HUES64 (cell line): ENCODE measurements around the gene ENPP4. TPM values are rescaled to one million over a fixed set of nuclear protein-coding genes. Genes with fewer than 3 reads are reported as not detected.
"Not testable (repeated sequence)": the region's sequence is repeated elsewhere in the genome, so short reads cannot be mapped to it uniquely, and the experiment has no call there.

ENCODE experiments used
- H3K27ac ChIP-seq: 2 replicates; pipeline ENCODE4 v1.7.0; 2013; ENCODE audit warnings: low read depth, low read length, inconsistent platforms
- H3K27me3 ChIP-seq: 2 replicates; pipeline ENCODE4 v1.6.1; 2013; ENCODE audit warnings: mild to moderate bottlenecking, low read length; ENCODE audit not compliant: insufficient read depth
- H3K36me3 ChIP-seq: 2 replicates; pipeline ENCODE4 v1.6.1; 2013; ENCODE audit warnings: mild to moderate bottlenecking, low read length; ENCODE audit not compliant: insufficient read depth
- H3K4me1 ChIP-seq: 2 replicates; pipeline ENCODE4 v1.6.1; 2013; ENCODE audit warnings: mild to moderate bottlenecking, low read length, moderate library complexity; ENCODE audit not compliant: insufficient read depth
- H3K4me3 ChIP-seq: 2 replicates; pipeline ENCODE4 v1.5.1; 2013; ENCODE audit warnings: mild to moderate bottlenecking, low read length, moderate library complexity
- H3K9ac ChIP-seq: 2 replicates; pipeline ENCODE4 v1.6.1; 2013; ENCODE audit warnings: mild to moderate bottlenecking, low read depth, low read length
- H3K9me3 ChIP-seq: 2 replicates; pipeline ENCODE4 v1.6.1; 2013; ENCODE audit warnings: low read depth, low read length; ENCODE audit not compliant: insufficient read depth
- WGBS: fragments of 150-250, 120-280 bp; methylation state at CpG from one replicate; pipeline ENCODE4 v1.1.7; 2013; ENCODE audit warnings: missing lambda C conversion rate; 5-methylcytosine and 5-hydroxymethylcytosine counted together
- polyA plus RNA-seq, 2 experiments: library from polyadenylated mRNA; stranded (reverse); fragments of 50-300 nt; gene quantifications; one replicate each; pipeline ENCODE4 v1.2.3, GENCODE V29; 2013

Gene ENPP4, protein sequence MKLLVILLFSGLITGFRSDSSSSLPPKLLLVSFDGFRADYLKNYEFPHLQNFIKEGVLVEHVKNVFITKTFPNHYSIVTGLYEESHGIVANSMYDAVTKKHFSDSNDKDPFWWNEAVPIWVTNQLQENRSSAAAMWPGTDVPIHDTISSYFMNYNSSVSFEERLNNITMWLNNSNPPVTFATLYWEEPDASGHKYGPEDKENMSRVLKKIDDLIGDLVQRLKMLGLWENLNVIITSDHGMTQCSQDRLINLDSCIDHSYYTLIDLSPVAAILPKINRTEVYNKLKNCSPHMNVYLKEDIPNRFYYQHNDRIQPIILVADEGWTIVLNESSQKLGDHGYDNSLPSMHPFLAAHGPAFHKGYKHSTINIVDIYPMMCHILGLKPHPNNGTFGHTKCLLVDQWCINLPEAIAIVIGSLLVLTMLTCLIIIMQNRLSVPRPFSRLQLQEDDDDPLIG
- polyA plus RNA-seq (2013, experiment 1 of 2), result 3.6 TPM
- polyA plus RNA-seq (2013, experiment 2 of 2), result 4.2 TPM

DNA sequence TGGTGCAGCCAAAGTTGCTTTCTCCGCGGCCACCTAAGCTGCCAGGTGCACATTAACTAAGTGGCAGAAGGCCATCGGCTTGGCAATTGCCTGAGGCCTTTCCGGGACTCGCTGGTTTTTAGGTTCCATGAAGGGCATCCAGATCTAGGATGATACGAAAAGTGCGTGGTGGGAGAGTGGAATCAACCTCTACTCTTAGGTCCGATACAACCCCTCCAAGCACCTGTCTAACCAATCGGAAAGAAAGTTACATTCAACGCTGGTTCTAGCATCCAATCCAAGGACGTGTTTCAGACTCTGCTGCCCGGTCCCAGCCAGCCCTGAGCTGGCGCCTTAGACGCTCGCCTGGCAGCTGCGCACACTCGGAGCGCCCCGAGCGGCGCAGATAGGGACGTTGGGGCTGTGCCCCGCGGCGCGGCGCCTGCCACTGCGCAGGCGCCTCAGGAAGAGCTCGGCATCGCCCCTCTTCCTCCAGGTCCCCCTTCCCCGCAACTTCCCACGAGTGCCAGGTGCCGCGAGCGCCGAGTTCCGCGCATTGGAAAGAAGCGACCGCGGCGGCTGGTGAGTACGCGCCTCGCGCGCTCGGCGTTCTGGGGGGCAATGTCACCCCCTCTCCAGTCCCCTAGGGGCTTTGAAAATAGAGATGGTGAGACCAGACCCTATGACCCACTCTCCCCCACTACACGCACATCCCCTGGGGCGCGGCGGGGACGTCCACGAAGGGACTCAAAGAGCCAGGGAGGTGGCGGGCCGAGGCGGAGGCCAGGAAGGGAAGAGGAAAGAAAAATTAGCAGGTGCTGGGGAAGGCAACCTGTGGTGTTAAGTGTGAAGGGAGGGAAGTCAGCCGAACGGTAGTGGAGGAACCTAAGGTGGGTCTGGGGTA, at the start of gene ENPP4:
Gene ENPP4 (plus strand): TSS at position 361 of the 883 bp plus-strand sequence. CDS start 9,595 bp downstream, outside the sequence.
- Histone ChIP-seq H3K27ac (no peak within 1 kb of the TSS), H3K9me3 (no peaks in the 10 kb centered on the region), H3K36me3 (no peaks in the 10 kb centered on the region), H3K4me3 (peak within 1 kb of the TSS; percentile 73), H3K9ac (peak within 1 kb of the TSS; percentile 45), H3K4me1 (peaks cover 4% of the 10 kb centered on the region; the same call in 1 of the 2 replicates), H3K27me3 (peaks cover 27% of the 10 kb centered on the region)
- WGBS, result 1% methylated on average over 56 of the region's 61 CpGs

DNA sequence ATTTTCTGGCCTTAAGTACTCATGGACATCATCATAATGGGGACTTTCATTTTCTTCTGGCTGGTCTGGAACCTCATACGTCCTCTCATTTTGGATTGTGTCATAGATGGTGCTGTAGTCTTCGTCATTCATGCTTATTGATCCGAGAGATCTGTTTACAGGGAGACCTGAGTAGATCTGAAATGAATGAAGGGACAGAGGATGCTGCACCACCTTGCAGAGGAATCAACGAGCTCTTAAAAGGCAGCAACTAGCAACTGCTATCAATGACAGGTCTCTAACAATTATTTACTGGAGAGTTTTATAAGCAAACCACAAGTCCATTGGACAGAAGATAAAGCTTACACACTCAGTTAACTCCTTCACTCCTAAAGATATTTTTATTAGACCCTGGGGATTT, 49.7 kb upstream of the ENPP4 start:
- 89% methylated on average over 4 of the region's 4 CpGs for WGBS
- Histone ChIP-seq H3K4me3 (no peak overlapping the region), H3K9ac (no peak overlapping the region), H3K36me3 (no peaks in the 10 kb centered on the region), H3K27me3 (no peaks in the 10 kb centered on the region), H3K27ac (no peak overlapping the region), H3K9me3 (no peaks in the 10 kb centered on the region), H3K4me1 (no peaks in the 10 kb centered on the region)

DNA sequence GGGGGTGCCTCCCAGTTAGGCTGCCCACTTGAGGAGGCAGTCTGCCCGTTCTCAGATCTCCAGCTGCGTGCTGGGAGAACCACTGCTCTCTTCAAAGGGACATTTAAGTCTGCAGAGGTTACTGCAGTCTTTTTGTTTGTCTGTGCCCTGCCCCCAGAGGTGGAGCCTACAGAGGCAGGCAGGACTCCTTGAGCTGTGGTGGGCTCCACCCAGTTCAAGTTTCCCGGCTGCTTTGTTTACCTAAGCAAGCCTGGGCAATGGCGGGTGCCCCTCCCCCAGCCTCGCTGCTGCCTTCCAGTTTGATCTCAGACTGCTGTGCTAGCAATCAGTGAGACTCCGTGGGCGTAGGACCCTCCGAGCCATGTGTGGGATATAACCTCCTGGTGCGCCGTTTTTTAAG, 44.1 kb upstream of the ENPP4 start:
- H3K36me3 ChIP-seq, H3K4me1 ChIP-seq, H3K4me3 ChIP-seq, H3K9me3 ChIP-seq, H3K9ac ChIP-seq, H3K27me3 ChIP-seq, H3K27ac ChIP-seq: not testable (repeated sequence)
- 91% methylated on average over 7 of the region's 10 CpGs for WGBS

DNA sequence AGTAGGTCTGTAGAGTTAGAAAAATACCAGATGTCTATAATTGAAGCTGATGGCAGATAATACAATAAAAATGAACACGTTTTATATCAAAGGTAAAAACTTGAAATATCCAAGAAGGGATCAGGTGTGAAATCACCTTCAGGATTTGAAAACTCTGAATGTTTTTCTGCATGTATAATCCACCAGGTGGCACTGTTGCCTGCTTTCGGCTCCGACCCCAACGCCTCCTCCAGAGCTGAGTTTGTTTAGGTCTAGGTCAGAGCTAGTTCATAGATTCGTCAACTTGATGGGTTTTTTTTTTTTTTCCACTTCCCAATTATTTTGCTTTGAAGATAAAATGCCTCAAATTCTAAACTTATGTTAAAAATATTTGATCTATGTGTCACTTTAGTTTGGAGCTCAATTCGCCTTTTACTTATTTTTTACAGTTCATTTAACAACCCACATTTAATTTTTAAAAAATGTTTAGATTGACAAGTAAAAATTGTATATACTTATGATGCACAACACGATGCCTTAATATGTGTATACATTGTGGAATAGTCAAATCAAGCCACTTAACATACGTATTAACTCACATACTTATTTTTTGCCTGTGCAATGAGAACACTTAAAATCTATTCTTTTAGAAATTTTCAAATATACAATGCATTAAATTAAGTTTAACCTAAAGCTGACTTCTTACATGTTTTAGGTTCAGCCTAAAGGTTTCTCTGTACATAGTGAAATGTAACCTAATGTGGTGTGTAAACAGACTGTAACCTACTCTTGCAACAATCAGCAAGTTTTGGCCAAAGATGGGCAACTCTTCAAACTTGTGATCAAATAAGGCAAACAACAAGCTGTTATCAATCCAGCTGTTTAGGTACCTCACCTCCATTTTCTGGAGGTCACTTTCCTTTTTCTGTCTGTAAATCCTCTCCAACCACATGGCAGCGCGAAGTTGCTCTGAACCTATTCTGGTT, 39.4 kb upstream of the ENPP4 start:
- H3K4me3 ChIP-seq, result no peak overlapping the region
- no peaks in the 10 kb centered on the region for H3K27me3 ChIP-seq
- peaks cover 16% of the 10 kb centered on the region for H3K9me3 ChIP-seq
- WGBS, result 53% methylated on average over 6 of the region's 10 CpGs
- H3K36me3 ChIP-seq, result no peaks in the 10 kb centered on the region
- no peaks in the 10 kb centered on the region for H3K4me1 ChIP-seq
- H3K9ac ChIP-seq, result no peak overlapping the region
- no peak overlapping the region for H3K27ac ChIP-seq

DNA sequence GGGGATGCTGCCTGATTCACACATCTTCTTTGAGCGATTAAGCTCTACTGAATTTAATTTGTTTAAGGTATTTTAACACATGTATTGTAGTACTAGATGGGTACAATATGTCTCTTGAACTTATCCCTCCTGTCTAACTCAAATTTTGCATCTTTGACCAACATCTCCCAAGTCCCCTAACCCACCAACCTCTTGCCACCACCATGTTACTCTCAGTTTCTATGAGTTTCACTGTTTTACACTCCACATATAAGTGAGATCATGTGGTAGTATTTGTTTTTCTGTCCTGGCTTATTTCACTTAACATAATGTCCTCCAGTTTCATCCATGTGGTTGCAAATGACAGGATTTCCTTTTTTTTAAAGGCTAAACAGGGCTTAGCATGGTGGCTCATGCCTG, 38.7 kb upstream of the ENPP4 start:
- H3K4me3 ChIP-seq, result no peak overlapping the region
- WGBS, result no CpG with 5 or more reads among the region's 1 CpG
- no peak overlapping the region for H3K9ac ChIP-seq
- H3K9me3 ChIP-seq, result peaks cover 17% of the 10 kb centered on the region
- H3K27me3 ChIP-seq, result no peaks in the 10 kb centered on the region
- H3K27ac ChIP-seq, result no peak overlapping the region
- H3K4me1 ChIP-seq, result no peaks in the 10 kb centered on the region
- H3K36me3 ChIP-seq, result no peaks in the 10 kb centered on the region

DNA sequence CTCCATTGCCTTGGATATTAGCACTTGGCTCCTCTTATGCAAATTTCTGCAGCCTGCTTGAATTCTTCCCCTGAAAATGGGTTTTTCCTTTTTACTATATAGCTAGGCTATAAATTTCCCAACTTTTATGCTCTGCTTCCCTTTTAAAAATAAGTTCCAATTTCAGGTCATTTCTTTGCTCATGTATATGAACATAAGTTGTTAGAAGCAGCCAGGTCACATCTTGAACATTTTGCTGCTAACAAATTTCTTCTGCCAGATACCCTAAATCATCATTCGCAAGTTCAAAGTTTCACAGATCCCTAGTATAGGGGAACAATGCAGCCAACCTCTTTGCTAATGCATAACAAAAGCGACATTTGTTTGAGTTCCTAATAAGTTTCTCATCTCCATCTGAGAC, 34.5 kb upstream of the ENPP4 start:
- no peaks in the 10 kb centered on the region for H3K4me1 ChIP-seq
- no peaks in the 10 kb centered on the region for H3K27me3 ChIP-seq
- no peak overlapping the region for H3K27ac ChIP-seq
- no peak overlapping the region for H3K9ac ChIP-seq
- H3K9me3 ChIP-seq, result peaks cover 12% of the 10 kb centered on the region
- no peak overlapping the region for H3K4me3 ChIP-seq
- WGBS, result 94% methylated on average over 2 of the region's 2 CpGs
- no peaks in the 10 kb centered on the region for H3K36me3 ChIP-seq

DNA sequence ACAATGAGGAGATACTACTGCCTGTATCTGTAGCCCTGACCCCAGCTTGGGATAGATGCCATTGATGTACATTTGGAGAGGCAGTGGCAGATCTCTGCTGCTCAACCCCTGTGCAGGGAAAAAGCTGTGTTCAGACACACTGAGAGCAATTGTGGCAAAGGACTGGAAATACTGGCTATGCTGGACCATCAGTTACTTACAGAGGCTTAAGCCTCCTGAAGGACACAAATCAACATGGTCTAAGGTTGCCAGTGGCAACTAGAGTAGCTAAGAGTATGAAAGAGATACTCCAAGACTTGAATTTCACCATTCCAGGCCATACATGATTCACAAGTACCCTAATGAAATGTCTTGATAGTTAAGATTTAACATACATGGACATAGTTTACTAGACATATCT, 32.4 kb upstream of the ENPP4 start:
- H3K9me3 ChIP-seq, result peaks cover 12% of the 10 kb centered on the region
- H3K9ac ChIP-seq, result no peak overlapping the region
- H3K27me3 ChIP-seq, result no peaks in the 10 kb centered on the region
- no peak overlapping the region for H3K27ac ChIP-seq
- no peaks in the 10 kb centered on the region for H3K4me1 ChIP-seq
- no peaks in the 10 kb centered on the region for H3K36me3 ChIP-seq
- no peak overlapping the region for H3K4me3 ChIP-seq

DNA sequence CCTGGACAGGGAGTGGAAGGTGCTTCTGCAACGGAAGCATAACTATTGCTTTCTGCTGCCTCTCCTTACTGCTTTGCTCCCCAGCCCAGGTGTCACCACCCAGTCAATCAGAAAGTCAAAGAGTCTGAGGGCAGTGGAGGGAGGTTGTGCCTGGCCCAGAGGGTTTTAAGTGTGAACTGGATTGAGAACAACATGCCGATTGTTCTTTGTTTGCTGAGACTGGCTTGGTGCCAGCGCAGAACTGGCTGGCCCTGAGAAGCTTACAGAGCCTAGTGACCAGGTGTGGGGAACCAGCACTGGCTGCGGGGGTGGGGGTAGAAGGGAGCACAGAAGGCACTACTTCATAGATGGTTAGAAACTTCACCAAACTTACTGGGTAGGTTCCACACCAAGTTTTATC, 31.1 kb upstream of the ENPP4 start:
- Histone ChIP-seq H3K27ac (no peak overlapping the region), H3K4me3 (no peak overlapping the region), H3K9me3 (peaks cover 12% of the 10 kb centered on the region), H3K4me1 (no peaks in the 10 kb centered on the region), H3K9ac (no peak overlapping the region), H3K36me3 (no peaks in the 10 kb centered on the region), H3K27me3 (no peaks in the 10 kb centered on the region)
- 91% methylated on average over 4 of the region's 4 CpGs for WGBS

DNA sequence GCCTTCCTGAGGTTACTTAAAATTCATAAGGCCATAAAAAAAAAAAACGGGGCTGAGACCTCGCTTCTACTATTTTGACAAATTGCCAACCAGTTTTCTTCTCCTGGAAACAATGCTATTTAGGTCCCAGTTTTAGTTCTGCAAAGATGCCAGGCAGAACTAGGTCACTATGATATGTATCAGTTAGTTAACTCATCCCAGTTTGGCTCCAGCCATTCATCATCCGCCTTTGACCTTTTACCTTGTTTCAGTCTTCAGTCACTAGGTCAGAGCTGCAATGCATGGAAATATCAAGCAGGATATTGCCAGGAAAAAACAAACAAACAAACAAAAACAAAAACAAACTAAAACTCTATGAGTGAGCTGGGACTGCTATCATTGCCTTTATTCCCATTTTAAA, 29.8 kb upstream of the ENPP4 start:
- Histone ChIP-seq H3K4me1 (no peaks in the 10 kb centered on the region), H3K9ac (no peak overlapping the region), H3K27me3 (no peaks in the 10 kb centered on the region), H3K36me3 (no peaks in the 10 kb centered on the region), H3K27ac (no peak overlapping the region), H3K9me3 (peaks cover 4% of the 10 kb centered on the region), H3K4me3 (no peak overlapping the region)
- WGBS, result 90% methylated on average over 3 of the region's 3 CpGs

DNA sequence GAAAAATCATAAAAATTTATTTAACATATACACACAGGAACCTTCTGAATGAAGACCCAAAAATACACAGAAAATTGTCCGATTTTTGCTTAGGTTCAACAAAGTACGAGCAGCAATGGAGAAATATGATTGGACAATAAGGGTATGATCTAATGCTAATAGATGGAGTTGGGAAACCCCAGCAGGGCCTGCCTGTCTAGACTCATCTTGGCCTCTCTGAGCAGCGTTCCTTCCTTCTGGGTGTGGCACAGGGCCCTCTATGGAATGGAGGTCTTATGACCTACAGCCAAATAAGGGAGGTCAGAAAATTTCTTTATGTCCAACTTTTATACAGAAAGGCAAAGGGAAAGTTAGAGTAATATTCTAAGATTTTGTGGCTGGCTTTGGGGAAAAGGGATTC, 27.7 kb upstream of the ENPP4 start:
- Histone ChIP-seq H3K4me1 (no peaks in the 10 kb centered on the region), H3K27me3 (no peaks in the 10 kb centered on the region), H3K36me3 (no peaks in the 10 kb centered on the region), H3K9me3 (peaks cover 6% of the 10 kb centered on the region; the same call in 1 of the 2 replicates), H3K9ac (no peak overlapping the region), H3K27ac (no peak overlapping the region), H3K4me3 (no peak overlapping the region)
- 91% methylated on average over 3 of the region's 3 CpGs for WGBS
